Adrenal gland (tissue), 5 donors: ENCODE data around the gene RCN2.

ENCODE experiments used
- CTCF ChIP-seq, 6 experiments: fragments of 450-650 bp in 4 of 6; fragments of 200-600 bp in 2 of 6; sonication (generic) in 1 of 6; IDR thresholded peaks; 1 replicate in 5 of 6; 2 replicates in 1 of 6; pipeline versions ENCODE4 v1.5.1 to v1.8.0; 2016 to 2021; ENCODE audit warnings: antibody characterized with exemption in 6 of 6, mild to moderate bottlenecking in 2 of 6, moderate library complexity in 1 of 6
- POLR2A ChIP-seq, 2 donors: fragments of 450-650 bp; IDR thresholded peaks; one replicate each; pipeline ENCODE4 v1.6.1; 2017; ENCODE audit warnings: antibody characterized with exemption in 2 of 2, mild to moderate bottlenecking in 2 of 2, moderate library complexity in 1 of 2
- donor health status: DM: no; HTN: no; CAD: no.

DNA sequence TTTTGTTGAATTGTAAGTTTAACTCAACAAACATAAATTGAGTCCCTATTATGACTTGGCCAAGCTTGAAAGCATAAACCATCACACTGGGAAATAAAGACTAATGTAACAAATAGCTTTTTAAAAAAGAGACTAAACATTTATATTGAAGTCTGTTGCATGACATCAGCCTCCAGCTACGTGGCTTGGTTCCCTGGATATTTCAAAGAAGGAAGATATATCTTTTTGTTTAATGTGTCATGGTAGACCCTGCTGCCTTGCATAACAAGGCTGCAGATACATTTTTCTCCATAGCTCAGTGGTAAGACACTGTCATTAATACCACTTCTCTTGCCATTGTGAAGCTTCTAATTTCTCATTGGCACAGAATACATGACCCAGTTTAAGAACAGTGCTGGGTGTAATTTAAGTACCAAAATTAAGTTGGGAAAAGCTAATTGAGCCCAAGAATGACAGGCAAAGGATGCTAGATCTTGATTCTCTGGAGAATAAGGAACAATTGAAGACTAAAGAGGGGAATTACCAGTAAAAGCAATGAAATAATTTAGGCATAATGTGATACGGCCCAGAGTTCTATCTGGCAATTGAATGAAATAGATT, 14.0 kb downstream of the RCN2 start:
- TF ChIP-seq CTCF (IDR thresholded peaks at IDR 0.05) = no peak
- TF ChIP-seq POLR2A (IDR thresholded peaks at IDR 0.05) = no peak
